Endothelial cell of umbilical vein (primary cell): Measurements from ENCODE around the gene ABL1. TPM values are rescaled to one million over a fixed set of nuclear protein-coding genes. Genes with fewer than 3 reads are reported as not detected.

Source experiments
- BruUV-seq: library from RNA; stranded (reverse); fragments of 400-500 nt; replicated peaks from 2 replicates; lab custom pipeline; 2021; lab: Mats Ljungman, UMichigan
- CTCF ChIA-PET: fragments of 300-600, 350-600 bp; sonication (Branson Sonifier 250); formaldehyde crosslinking; loops from one replicate; lab custom pipeline; 2021; ENCODE audit warnings: antibody characterized with exemption, inconsistent platforms; lab: Charles Lee
- POLR2A ChIA-PET: fragments of 300-600, 350-600 bp; sonication (Branson Sonifier 250); formaldehyde crosslinking; loops from one replicate; lab custom pipeline; 2021; ENCODE audit warnings: antibody characterized with exemption, inconsistent platforms; lab: Charles Lee
- DNase-seq: peaks from one replicate; pipeline ENCODE4 v3.0.0-alpha.2; 2011; ENCODE audit warnings: low read depth, low spot score
- FAIRE-seq: peaks from 2 replicates; lab custom pipeline; 2011; peaks lifted over from hg19 to GRCh38; lab: Jason Lieb, UNC
- H2AFZ ChIP-seq: 2 replicates; pipeline ENCODE4 v1.6.0; 2012; ENCODE audit warnings: low read depth, low read length, control low read depth, inconsistent platforms
- H3K27ac ChIP-seq: 2 replicates; pipeline ENCODE4 v1.5.1; 2011; ENCODE audit warnings: low read depth, mild to moderate bottlenecking, control low read depth, low read length, moderate library complexity; ENCODE audit not compliant: insufficient read depth
- H3K27me3 ChIP-seq, 2 experiments: 2 replicates each; pipeline versions ENCODE4 v1.6.0 to v1.6.1; 2011; ENCODE audit warnings: low read length in 2 of 2, mixed read lengths in 1 of 2; ENCODE audit not compliant: control insufficient read depth in 2 of 2, insufficient read depth in 2 of 2
- H3K36me3 ChIP-seq, 2 experiments: 2 replicates in 1 of 2; 3 replicates in 1 of 2; pipeline ENCODE4 v1.5.1; 2011; ENCODE audit warnings: low read length in 2 of 2, mild to moderate bottlenecking in 1 of 2, moderate library complexity in 1 of 2; ENCODE audit not compliant: control insufficient read depth in 2 of 2, insufficient read depth in 2 of 2; ENCODE audit errors: extremely low read depth in 1 of 2
- H3K4me1 ChIP-seq: 3 replicates; pipeline ENCODE4 v1.5.1; 2011; ENCODE audit warnings: mild to moderate bottlenecking, low read length; ENCODE audit not compliant: control insufficient read depth, insufficient read depth; ENCODE audit errors: extremely low read depth
- H3K4me2 ChIP-seq: 2 replicates; pipeline ENCODE4 v1.6.1; 2011; ENCODE audit warnings: low read length, control low read depth, mixed read lengths; ENCODE audit not compliant: insufficient read depth
- H3K4me3 ChIP-seq, 3 experiments: fragments of 200-600 bp in 1 of 3; sonication (generic), shearing (Covaris generic) in 1 of 3; replicated peaks in 1 of 3; 2 replicates each; pipeline ENCODE4 v1.5.1; 2011 to 2016; ENCODE audit warnings: control low read depth in 3 of 3, low read length in 3 of 3, mild to moderate bottlenecking in 2 of 3, inconsistent platforms in 1 of 3, low read depth in 1 of 3, moderate library complexity in 1 of 3; ENCODE audit not compliant: insufficient read depth in 1 of 3
- H3K79me2 ChIP-seq: 2 replicates; pipeline ENCODE4 v1.6.0; 2012; ENCODE audit warnings: low read length, inconsistent platforms; ENCODE audit not compliant: control insufficient read depth, insufficient read depth
- H3K9ac ChIP-seq: replicated peaks from 2 replicates; pipeline ENCODE3; 2011; ENCODE audit warnings: low read length, control low read depth; ENCODE audit not compliant: insufficient read depth; ENCODE audit errors: extremely low read depth
- H3K9me1 ChIP-seq: replicated peaks from 3 replicates; pipeline ENCODE4 v1.6.0; 2011; ENCODE audit warnings: mild to moderate bottlenecking, low read length; ENCODE audit not compliant: control insufficient read depth, insufficient read depth; ENCODE audit errors: extremely low read depth
- H3K9me3 ChIP-seq: replicated peaks from 2 replicates; pipeline ENCODE4 v1.5.1; 2012; ENCODE audit warnings: low read length, inconsistent platforms; ENCODE audit not compliant: control insufficient read depth, insufficient read depth
- H4K20me1 ChIP-seq: replicated peaks from 2 replicates; pipeline ENCODE3; 2011; ENCODE audit warnings: mild to moderate bottlenecking, low read length; ENCODE audit not compliant: control insufficient read depth, insufficient read depth; ENCODE audit errors: extremely low read depth
- CTCF ChIP-seq, 2 donors: IDR thresholded peaks; 1 replicate in 1 of 2; 2 replicates in 1 of 2; pipeline ENCODE4 v1.5.1; 2011; ENCODE audit warnings: low read length in 2 of 2, mild to moderate bottlenecking in 2 of 2, moderate library complexity in 2 of 2, control low read depth in 1 of 2, inconsistent platforms in 1 of 2, low read depth in 1 of 2; ENCODE audit not compliant: insufficient read depth in 1 of 2; ENCODE audit errors: extremely low read depth in 1 of 2
- EZH2 ChIP-seq: IDR thresholded peaks from 2 replicates; pipeline ENCODE4 v1.6.1; 2012; ENCODE audit warnings: borderline replicate concordance, low read depth, mild to moderate bottlenecking, moderate library complexity, low read length, inconsistent platforms; ENCODE audit not compliant: severe bottlenecking
- FOS ChIP-seq: IDR thresholded peaks from 2 replicates; pipeline ENCODE4 v1.6.1; 2011; ENCODE audit warnings: mild to moderate bottlenecking, low read length, moderate library complexity, borderline replicate concordance; ENCODE audit not compliant: insufficient read depth
- GATA2 ChIP-seq: IDR thresholded peaks from 2 replicates; pipeline ENCODE4 v1.7.0; 2011; ENCODE audit warnings: low read depth, mild to moderate bottlenecking, moderate library complexity, mixed read lengths, low read length; ENCODE audit not compliant: insufficient read length, insufficient read depth
- JUN ChIP-seq: IDR thresholded peaks from 2 replicates; pipeline ENCODE4 v1.6.1; 2011; ENCODE audit warnings: borderline replicate concordance, low read depth; ENCODE audit not compliant: insufficient read length, insufficient read depth
- MAX ChIP-seq: IDR thresholded peaks from 2 replicates; pipeline ENCODE4 v1.6.1; 2011; ENCODE audit not compliant: insufficient read depth, insufficient read length
- MYC ChIP-seq: IDR thresholded peaks from one replicate; pipeline ENCODE4 v1.6.1; 2011; ENCODE audit warnings: mild to moderate bottlenecking, low read depth, low read length
- POLR2A ChIP-seq: IDR thresholded peaks from 2 replicates; pipeline ENCODE4 v1.6.1; 2012; ENCODE audit warnings: low read depth, mild to moderate bottlenecking, control low read depth, low read length
- POLR2AphosphoS5 ChIP-seq: IDR thresholded peaks from 2 replicates; pipeline ENCODE4 v1.6.1; 2012; ENCODE audit warnings: low read depth, mild to moderate bottlenecking, control low read depth, low read length, moderate library complexity; ENCODE audit not compliant: insufficient read depth
- dilution Hi-C: fragments of 300-500 bp; cut with MboI; formaldehyde crosslinking; loops from one replicate; pipeline ENCODE4 v1.15.0; 2019; ENCODE audit warnings: low sequenced_read_pairs; ENCODE audit not compliant: extremely low pct_ligation_motif_present
- intact Hi-C: fragments of 100-400 bp; cut with micrococcal nuclease; formaldehyde crosslinking; loops from one replicate; pipeline ENCODE4 v1.10.0; 2022
- polyA plus RNA-seq, 4 experiments: library from polyadenylated mRNA; depleted of rRNA in 3 of 4; stranded (reverse) in 3 of 4; unstranded in 1 of 4; fragments of >200 nt; gene quantifications; 2 replicates each; pipeline versions ENCODE4 v1.2.1 to v1.2.3, GENCODE V29; 2011 to 2012; ENCODE audit warnings: missing spikeins in 1 of 4
- total RNA-seq: library from RNA; stranded (reverse); gene quantifications from 2 replicates; pipeline ENCODE4 v1.2.3, GENCODE V29; 2021

The ABL1 gene
- total and polyA plus RNA-seq, 2 donors (not counting 3 experiments of a cell fraction or from before 2014, with no cell fraction given): 32.1 to 87.1 TPM

- Histone ChIP-seq H3K4me1 (no peaks in the 10 kb centered on the region), H4K20me1 (peaks cover 2% of the 10 kb centered on the region), H2AFZ (no peak overlapping the region), H3K36me3 (no peaks in the 10 kb centered on the region), H3K9ac (no peak overlapping the region), H3K4me2 (no peak overlapping the region), H3K4me3 (no peak overlapping the region), H3K79me2 (peaks cover 8% of the 10 kb centered on the region), H3K9me1 (peaks cover under 1% of the 10 kb centered on the region), H3K27me3 (no peaks in the 10 kb centered on the region), H3K9me3 (no peaks in the 10 kb centered on the region), H3K27ac (no peak overlapping the region)
- ChIA-PET CTCF (interaction anchor here (0.8 to 1.8 kb wide), 4 partner anchors 9 to 34 kb away, joined by 3 to 10 read pairs (median 5); no protein-coding TSS in a partner anchor), POLR2A (no interaction called here)
- no peak for DNase-seq
- intact Hi-C loops (no loop called here), dilution Hi-C loops (no loop called here)
- FAIRE-seq: no peak
- no peak for TF ChIP-seq MYC
- no peak for TF ChIP-seq CTCF (IDR thresholded peaks at IDR 0.05; ENCODE audit: extremely low read depth in 1 of 2, insufficient read depth in 1 of 2, low read depth in 1 of 2, low read length in 2 of 2)
- TF ChIP-seq MAX: no peak
- TF ChIP-seq EZH2: no peak
- no peak for TF ChIP-seq JUN
- TF ChIP-seq FOS: no peak
- TF ChIP-seq GATA2: no peak
- no peak for TF ChIP-seq POLR2A
- TF ChIP-seq POLR2AphosphoS5: no peak
- BruUV-seq: no TSS peak
Measured at GRCh38 chr9:130805510-130806326, 29.3 kb upstream of the ABL1 start.
